B cell (primary cell): Measurements from ENCODE around the gene FAU. TPM values are rescaled to one million over a fixed set of nuclear protein-coding genes. Genes with fewer than 3 reads are reported as not detected.

ENCODE experiments used
- ATAC-seq: fragments of 200-7000 bp; cut with Tn5 transposase; one replicate; pipeline ENCODE4 v1.10.0; 2021; ENCODE audit warnings: low read depth, mild to moderate bottlenecking, moderate number of reproducible peaks, moderate library complexity
- CTCF ChIA-PET: fragments of 350-600 bp; sonication (Branson Sonifier 250); formaldehyde crosslinking; loops from one replicate; lab custom pipeline; 2021; ENCODE audit warnings: antibody characterized with exemption, inconsistent platforms; lab: Charles Lee
- POLR2A ChIA-PET: fragments of 350-600 bp; sonication (Branson Sonifier 250); formaldehyde crosslinking; loops from one replicate; lab custom pipeline; 2021; ENCODE audit warnings: antibody characterized with exemption; lab: Charles Lee
- DNase-seq: peaks from one replicate; pipeline ENCODE4 v3.0.0; 2013
- H2AFZ ChIP-seq: 2 replicates; pipeline ENCODE4 v1.6.1; 2012; ENCODE audit warnings: mild to moderate bottlenecking, low read depth, low read length; ENCODE audit not compliant: insufficient read depth, poor library complexity, severe bottlenecking
- H3K27ac ChIP-seq, 2 donors: 1 replicate in 1 of 2; 2 replicates in 1 of 2; pipeline ENCODE4 v1.5.1; 2012 to 2013; ENCODE audit warnings: low read length in 2 of 2, mild to moderate bottlenecking in 2 of 2, moderate library complexity in 1 of 2
- H3K27me3 ChIP-seq, 4 experiments: fragments of 200-600 bp in 1 of 4; sonication (generic) in 1 of 4; replicated peaks in 1 of 4; 1 replicate in 2 of 4; 2 replicates in 2 of 4; pipeline versions ENCODE4 v1.6.1 to v1.7.0; 2013 to 2016; ENCODE audit warnings: low read length in 3 of 4, mild to moderate bottlenecking in 2 of 4, mixed read lengths in 1 of 4, moderate library complexity in 1 of 4; ENCODE audit not compliant: insufficient read depth in 4 of 4, control insufficient read depth in 3 of 4; ENCODE audit errors: control extremely low read depth in 1 of 4
- H3K36me3 ChIP-seq, 2 experiments: replicated peaks in 1 of 2; 1 replicate in 1 of 2; 2 replicates in 1 of 2; pipeline versions ENCODE4 v1.6.1 to v1.7.1; 2013; ENCODE audit warnings: low read length in 1 of 2; ENCODE audit not compliant: insufficient read depth in 2 of 2, control insufficient read depth in 1 of 2; ENCODE audit errors: control extremely low read depth in 1 of 2, extremely low read depth in 1 of 2
- H3K4me1 ChIP-seq, 2 donors: fragments of 200-600 bp in 1 of 2; sonication (generic) in 1 of 2; 1 replicate in 1 of 2; 2 replicates in 1 of 2; pipeline versions ENCODE4 v1.5.1 to v1.6.1; 2013 to 2017; ENCODE audit warnings: low read length in 2 of 2; ENCODE audit not compliant: control insufficient read depth in 2 of 2, insufficient read depth in 2 of 2
- H3K4me2 ChIP-seq: replicated peaks from 2 replicates; pipeline ENCODE3; 2012; ENCODE audit warnings: mild to moderate bottlenecking, low read depth, low read length; ENCODE audit not compliant: poor library complexity, severe bottlenecking
- H3K4me3 ChIP-seq, 5 experiments: fragments of 200-600 bp in 1 of 5; sonication (generic) in 1 of 5; 1 replicate in 3 of 5; 2 replicates in 2 of 5; pipeline versions ENCODE4 v1.5.1 to v1.7.0; 2011 to 2016; ENCODE audit warnings: low read length in 4 of 5, mild to moderate bottlenecking in 4 of 5, low read depth in 2 of 5, control low read depth in 1 of 5, moderate library complexity in 1 of 5; ENCODE audit not compliant: insufficient read depth in 1 of 5; ENCODE audit errors: control extremely low read depth in 1 of 5, extremely low read depth in 1 of 5
- H3K79me2 ChIP-seq: fragments of 200-600 bp; sonication (generic); one replicate; pipeline ENCODE4 v1.6.0; 2016; ENCODE audit warnings: low read length; ENCODE audit not compliant: control insufficient read depth, insufficient read depth
- H3K9ac ChIP-seq: fragments of 200-600 bp; sonication (generic); 2 replicates; pipeline ENCODE4 v1.6.1; 2017; ENCODE audit warnings: mild to moderate bottlenecking, low read length, moderate library complexity
- H3K9me3 ChIP-seq, 3 donors: one replicate each; pipeline versions ENCODE4 v1.6.1 to v1.7.1; 2013; ENCODE audit warnings: low read length in 2 of 3; ENCODE audit not compliant: control insufficient read depth in 2 of 3, insufficient read depth in 1 of 3; ENCODE audit errors: control extremely low read depth in 1 of 3
- H4K20me1 ChIP-seq: 2 replicates; pipeline ENCODE4 v1.6.0; 2012; ENCODE audit warnings: mild to moderate bottlenecking, low read length; ENCODE audit not compliant: insufficient read depth, control insufficient read depth, poor library complexity, severe bottlenecking
- H3K27ac Mint-ChIP-seq: one replicate; pipeline ENCODE4 v1.8.0; 2021; ENCODE audit warnings: mixed read lengths
- H3K27me3 Mint-ChIP-seq: one replicate; pipeline ENCODE4 v1.8.0; 2021; ENCODE audit warnings: mixed read lengths
- H3K4me1 Mint-ChIP-seq: one replicate; pipeline ENCODE4 v1.8.0; 2021; ENCODE audit warnings: mixed read lengths
- H3K4me3 Mint-ChIP-seq: one replicate; pipeline ENCODE4 v1.8.0; 2021; ENCODE audit warnings: mixed read lengths
- H3K9me3 Mint-ChIP-seq: one replicate; pipeline ENCODE4 v1.8.0; 2022; ENCODE audit warnings: mixed read lengths; ENCODE audit not compliant: insufficient read depth
- CTCF ChIP-seq: fragments of 200-600 bp; IDR thresholded peaks from one replicate; pipeline ENCODE4 v1.8.0; 2022; ENCODE audit warnings: antibody characterized with exemption, mild to moderate bottlenecking
- EZH2 ChIP-seq: IDR thresholded peaks from 2 replicates; pipeline ENCODE4 v1.6.1; 2012; ENCODE audit warnings: borderline replicate concordance, low read depth, mild to moderate bottlenecking, moderate library complexity, low read length; ENCODE audit not compliant: insufficient read depth, poor library complexity, severe bottlenecking
- WGBS: methylation state at CpG from one replicate; pipeline ENCODE4 v1.1.5; 2013; ENCODE audit warnings: missing lambda C conversion rate; ENCODE audit not compliant: insufficient coverage; 5-methylcytosine and 5-hydroxymethylcytosine counted together
- intact Hi-C: fragments of 100-400 bp; cut with micrococcal nuclease; formaldehyde crosslinking; loops from one replicate; pipeline ENCODE4 v1.10.0; 2022
- polyA plus RNA-seq: library from polyadenylated mRNA; depleted of rRNA; stranded (reverse); fragments of >200 nt; gene quantifications from 2 replicates; pipeline ENCODE4 v1.2.3, GENCODE V29; 2012
- total RNA-seq, 2 donors: library from RNA; stranded (reverse); fragments of 120-200 nt in 1 of 2; gene quantifications; 1 replicate in 1 of 2; 2 replicates in 1 of 2; pipeline versions ENCODE4 v1.2.3 to v1.2.4, GENCODE V29; 2013 to 2022

FAU gene
- total and polyA plus RNA-seq, 2 donors (not counting 1 experiment from before 2014, with no cell fraction given), result 1,318 to 1,559 TPM

- POLR2A ChIA-PET, result interaction anchor here (0.7 to 8.8 kb wide), 8 partner anchors 14 to 659 kb away, joined by 3 to 160 read pairs (median 4); partner anchors contain the start of genes CAPN1, FAU, MRPL49 and POLA2
- peak overlapping the region; percentile 99 for H3K27ac Mint-ChIP-seq
- peak overlapping the region; percentile 81 to 99 (median 96) for H3K4me3 ChIP-seq
- ATAC-seq (peak; percentile 13), DNase-seq (peak; percentile 82)
- H3K4me1 Mint-ChIP-seq, result peaks cover 70% of the 10 kb centered on the region
- H3K9me3 Mint-ChIP-seq, result no peaks in the 10 kb centered on the region
- H3K27me3 ChIP-seq, result no peaks in the 10 kb centered on the region
- intact Hi-C loops, result loop anchor here (1.0 to 5.0 kb wide), 5 partner anchors 11 to 484 kb away; partner anchors contain the start of genes CAPN1, FAU, MRPL49 and PCNX3
- H3K4me2 ChIP-seq, result peak overlapping the region; percentile 89
- no peak for TF ChIP-seq EZH2
- TF ChIP-seq CTCF, result no peak
- H3K79me2 ChIP-seq, result peaks cover 79% of the 10 kb centered on the region
- CTCF ChIA-PET, result interaction anchor here (1.2 to 7.5 kb wide), 7 partner anchors 11 to 47 kb away, joined by 4 to 64 read pairs (median 26); partner anchors contain the start of genes CAPN1, FAU, MRPL49 and TM7SF2
- H3K9ac ChIP-seq, result peak overlapping the region; percentile 99
- peaks cover 59% of the 10 kb centered on the region for H4K20me1 ChIP-seq
- H3K36me3 ChIP-seq, result peaks cover 3 to 42% of the 10 kb centered on the region in 2 experiments
- H3K4me3 Mint-ChIP-seq, result peak overlapping the region; percentile 97
- H3K4me1 ChIP-seq, result peaks cover 43 to 71% of the 10 kb centered on the region in 2 donors
- WGBS, result 18% methylated on average over 13 of the region's 18 CpGs
- H2AFZ ChIP-seq, result no peak overlapping the region
- H3K9me3 ChIP-seq, result no peaks in the 10 kb centered on the region
- H3K27me3 Mint-ChIP-seq, result no peaks in the 10 kb centered on the region
- H3K27ac ChIP-seq, result peak overlapping the region; percentile 98 to 99
Observed at GRCh38 chr11:65132988-65133700, 11.2 kb upstream of the FAU start.
